GM18909 (cell line): Measurements from ENCODE around the gene SLC35A4.
"Not testable (repeated sequence)": the region's sequence is repeated elsewhere in the genome, so short reads cannot be mapped to it uniquely, and the experiment has no call there.

Source experiments
- ATAC-seq: cut with Tn5 transposase; IDR thresholded peaks from one replicate; pipeline ENCODE4 v1.9.1; 2021; ENCODE audit warnings: mild to moderate bottlenecking; ENCODE audit not compliant: unreplicated experiment, poor library complexity

Gene SLC35A4

DNA sequence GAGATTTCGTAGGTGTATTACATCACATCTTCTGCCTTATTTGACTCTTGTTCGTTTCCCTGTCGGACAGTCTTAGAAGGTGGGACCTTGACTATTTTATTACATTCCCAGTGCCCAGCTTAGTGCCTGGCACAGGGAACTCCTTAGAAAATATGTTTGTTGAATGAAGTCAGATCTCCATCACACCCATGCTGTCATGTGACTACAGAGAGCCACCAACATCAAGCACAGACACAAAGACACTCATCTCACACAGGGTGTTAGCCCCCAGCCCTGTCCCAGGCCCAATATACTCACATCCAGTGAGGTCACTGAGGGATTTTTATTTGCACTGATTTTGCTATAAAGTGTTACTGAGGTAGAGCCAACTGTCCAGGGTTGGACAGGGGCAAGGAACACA is 6.7 kb upstream of the SLC35A4 start:
- no peak for ATAC-seq

DNA sequence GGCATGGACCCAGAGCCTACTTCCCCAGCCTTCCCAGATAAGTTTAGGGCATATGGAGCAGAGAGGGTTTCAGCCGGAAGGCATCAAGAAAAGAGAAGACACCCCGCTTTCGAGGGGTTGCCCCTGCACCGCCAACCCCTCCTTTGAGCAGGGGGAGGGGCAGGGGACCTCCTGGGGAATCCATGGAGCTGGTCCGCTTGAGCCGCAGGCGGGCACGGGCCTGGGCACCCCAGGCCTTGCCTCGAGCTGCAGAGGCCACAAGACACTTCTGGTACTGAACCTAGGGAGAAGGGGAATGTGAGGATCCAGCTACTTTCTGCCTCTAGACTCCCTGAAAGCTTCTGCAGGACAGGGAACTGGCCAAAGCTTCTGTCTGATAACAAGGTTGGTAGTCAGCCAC is 6.1 kb upstream of the SLC35A4 start:
- no peak for ATAC-seq

- no peak for ATAC-seq
Observed at GRCh38 chr5:140560227-140560626, 4.4 kb upstream of the SLC35A4 start.

GRCh38 chr5:140561753-140562523 is 2.7 kb upstream of the SLC35A4 start:
- ATAC-seq = no peak

GRCh38 chr5:140563596-140563995 is 1.0 kb upstream of the SLC35A4 start:
- ATAC-seq = no peak

- peak; percentile 10 for ATAC-seq
Observed at GRCh38 chr5:140565024-140565779, 574 bp downstream of the SLC35A4 start.

- ATAC-seq = no peak
Observed at GRCh38 chr5:140565780-140566095, 1.1 kb downstream of the SLC35A4 start.

DNA sequence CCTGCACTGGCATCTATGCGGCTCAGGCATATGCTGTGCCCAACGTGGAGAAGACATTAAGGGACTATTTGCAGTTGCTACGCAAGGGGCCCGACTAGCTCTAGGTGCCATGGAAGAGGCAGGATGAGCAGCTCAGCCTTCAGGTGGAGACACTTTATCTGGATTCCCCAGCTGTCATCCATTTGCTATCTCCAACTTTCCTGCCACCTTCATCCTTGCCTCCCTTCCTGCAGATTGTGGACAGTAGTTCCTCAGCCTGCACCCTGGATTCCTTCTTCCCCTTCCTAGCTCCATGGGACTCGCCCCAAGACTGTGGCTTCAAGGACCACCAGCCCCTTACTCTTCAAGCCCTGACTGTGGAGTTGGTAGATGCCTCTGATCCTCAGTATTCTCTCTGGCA is 2.0 kb downstream of the SLC35A4 start:
- no peak for ATAC-seq

DNA sequence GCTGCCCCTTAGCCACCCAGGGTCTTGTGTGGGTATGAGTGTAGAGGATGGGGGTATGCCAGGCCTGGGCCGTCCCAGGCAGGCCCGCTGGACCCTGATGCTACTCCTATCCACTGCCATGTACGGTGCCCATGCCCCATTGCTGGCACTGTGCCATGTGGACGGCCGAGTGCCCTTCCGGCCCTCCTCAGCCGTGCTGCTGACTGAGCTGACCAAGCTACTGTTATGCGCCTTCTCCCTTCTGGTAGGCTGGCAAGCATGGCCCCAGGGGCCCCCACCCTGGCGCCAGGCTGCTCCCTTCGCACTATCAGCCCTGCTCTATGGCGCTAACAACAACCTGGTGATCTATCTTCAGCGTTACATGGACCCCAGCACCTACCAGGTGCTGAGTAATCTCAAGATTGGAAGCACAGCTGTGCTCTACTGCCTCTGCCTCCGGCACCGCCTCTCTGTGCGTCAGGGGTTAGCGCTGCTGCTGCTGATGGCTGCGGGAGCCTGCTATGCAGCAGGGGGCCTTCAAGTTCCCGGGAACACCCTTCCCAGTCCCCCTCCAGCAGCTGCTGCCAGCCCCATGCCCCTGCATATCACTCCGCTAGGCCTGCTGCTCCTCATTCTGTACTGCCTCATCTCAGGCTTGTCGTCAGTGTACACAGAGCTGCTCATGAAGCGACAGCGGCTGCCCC is 2.6 kb downstream of the SLC35A4 start:
- ATAC-seq = no peak

DNA sequence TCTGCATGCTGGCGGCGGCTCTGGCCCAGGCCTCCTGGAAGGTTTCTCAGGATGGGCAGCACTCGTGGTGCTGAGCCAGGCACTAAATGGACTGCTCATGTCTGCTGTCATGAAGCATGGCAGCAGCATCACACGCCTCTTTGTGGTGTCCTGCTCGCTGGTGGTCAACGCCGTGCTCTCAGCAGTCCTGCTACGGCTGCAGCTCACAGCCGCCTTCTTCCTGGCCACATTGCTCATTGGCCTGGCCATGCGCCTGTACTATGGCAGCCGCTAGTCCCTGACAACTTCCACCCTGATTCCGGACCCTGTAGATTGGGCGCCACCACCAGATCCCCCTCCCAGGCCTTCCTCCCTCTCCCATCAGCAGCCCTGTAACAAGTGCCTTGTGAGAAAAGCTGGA is 3.2 kb downstream of the SLC35A4 start:
- no peak for ATAC-seq

- no peak for ATAC-seq
Observed at GRCh38 chr5:140568443-140569063, 3.9 kb downstream of the SLC35A4 start.

GRCh38 chr5:140569197-140569596 is 4.6 kb downstream of the SLC35A4 start:
- peak; percentile 28 for ATAC-seq

DNA sequence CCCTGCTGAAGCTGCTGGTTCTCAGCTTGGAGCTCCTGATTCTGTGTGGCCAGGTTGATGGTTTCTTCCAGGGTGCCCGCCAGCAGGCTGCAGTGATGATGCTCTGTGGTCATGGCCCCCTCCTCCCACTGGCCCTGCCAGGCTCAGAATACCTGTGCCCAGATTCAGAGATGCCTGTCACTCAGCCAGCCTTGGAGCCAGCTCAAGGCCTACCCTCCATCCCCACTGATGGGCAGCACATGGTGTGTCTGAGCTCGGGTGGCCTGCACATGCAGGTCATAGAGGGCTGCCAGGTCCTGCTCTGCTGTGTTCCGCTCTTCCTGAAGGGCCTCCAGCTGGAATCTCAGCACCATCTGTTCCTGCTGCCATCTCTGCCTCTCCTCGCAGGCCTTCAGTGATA is 5.4 kb downstream of the SLC35A4 start:
- no peak for ATAC-seq

DNA sequence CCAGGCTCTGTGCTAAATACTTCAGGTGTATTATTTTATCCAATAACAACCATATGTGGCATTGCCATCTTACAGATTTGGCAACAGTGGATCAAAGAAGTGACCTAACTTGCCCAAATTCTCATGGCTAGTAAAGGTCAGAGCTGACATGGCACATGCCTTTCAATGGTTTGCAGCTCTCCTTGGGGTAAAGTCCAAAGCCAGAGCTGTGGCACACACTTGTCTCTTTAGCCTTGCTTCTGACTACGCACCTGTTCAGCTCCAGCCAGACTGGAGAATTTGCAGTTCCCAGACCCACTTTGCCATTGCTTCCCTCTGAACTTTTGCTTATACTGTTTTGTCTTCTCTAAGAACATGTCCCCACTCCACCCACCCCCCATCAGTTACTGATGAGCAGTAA is 5.9 kb downstream of the SLC35A4 start:
- no peak for ATAC-seq

GRCh38 chr5:140571105-140571504 is 6.5 kb downstream of the SLC35A4 start:
- no peak for ATAC-seq

DNA sequence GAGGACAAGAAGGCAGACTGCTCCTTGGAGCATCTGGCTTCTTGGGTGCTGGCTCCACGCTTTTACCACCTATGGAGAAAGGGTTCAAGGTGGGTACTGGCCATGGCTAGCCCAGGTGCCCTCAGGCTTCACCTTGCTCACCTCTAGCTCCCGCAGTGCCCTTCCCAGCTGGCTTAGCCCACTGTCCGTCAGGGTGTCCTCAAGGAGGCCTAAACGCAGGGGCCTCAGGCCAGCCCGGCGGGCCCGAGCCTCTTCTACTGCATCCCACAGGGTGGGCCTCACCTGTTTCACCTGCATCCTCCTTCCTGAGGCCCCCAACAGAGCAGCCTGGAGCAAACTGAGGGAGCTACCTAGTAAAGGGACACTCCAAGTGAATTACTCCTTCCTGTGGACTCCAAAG is 9.1 kb downstream of the SLC35A4 start:
- no peak for ATAC-seq

DNA sequence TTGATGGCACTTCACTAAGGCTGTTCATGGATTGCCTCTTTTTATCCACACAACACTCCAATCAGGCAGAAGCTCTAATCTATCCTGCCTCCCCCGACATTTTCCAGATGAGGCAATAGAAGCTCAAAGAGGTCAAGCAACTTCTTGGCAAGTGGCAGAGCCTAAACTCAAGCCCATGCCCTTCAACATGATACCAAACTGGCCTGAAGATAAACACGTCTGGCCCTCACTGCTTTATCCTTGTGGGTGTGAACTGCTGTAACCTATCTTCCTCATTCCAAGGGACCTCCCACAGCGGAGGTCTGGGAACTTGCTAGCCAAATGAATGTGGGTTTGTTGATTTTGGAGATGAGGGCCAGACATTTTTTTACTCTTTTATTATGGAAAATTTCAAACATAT is 9.5 kb downstream of the SLC35A4 start:
- no peak for ATAC-seq

DNA sequence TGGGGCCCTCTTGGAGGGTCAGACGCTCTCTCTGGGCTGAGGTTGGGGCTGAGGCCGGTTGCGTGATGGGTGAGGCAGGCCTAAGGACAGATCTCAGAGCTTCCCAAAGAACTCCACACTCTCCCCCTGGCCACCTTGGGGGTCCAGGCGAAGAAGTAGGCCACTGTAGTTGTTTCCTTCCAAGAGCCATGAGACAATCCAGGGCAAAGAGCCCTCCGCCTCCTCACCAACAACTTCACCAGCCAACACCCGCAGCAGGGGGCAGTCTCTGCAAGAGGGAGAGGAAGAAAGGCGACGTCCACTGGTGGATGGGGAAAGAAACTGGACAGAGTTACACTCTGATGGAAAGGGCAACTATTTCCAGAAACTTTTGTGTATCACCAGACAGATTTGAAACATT is 10.7 kb downstream of the SLC35A4 start:
- no peak for ATAC-seq

DNA sequence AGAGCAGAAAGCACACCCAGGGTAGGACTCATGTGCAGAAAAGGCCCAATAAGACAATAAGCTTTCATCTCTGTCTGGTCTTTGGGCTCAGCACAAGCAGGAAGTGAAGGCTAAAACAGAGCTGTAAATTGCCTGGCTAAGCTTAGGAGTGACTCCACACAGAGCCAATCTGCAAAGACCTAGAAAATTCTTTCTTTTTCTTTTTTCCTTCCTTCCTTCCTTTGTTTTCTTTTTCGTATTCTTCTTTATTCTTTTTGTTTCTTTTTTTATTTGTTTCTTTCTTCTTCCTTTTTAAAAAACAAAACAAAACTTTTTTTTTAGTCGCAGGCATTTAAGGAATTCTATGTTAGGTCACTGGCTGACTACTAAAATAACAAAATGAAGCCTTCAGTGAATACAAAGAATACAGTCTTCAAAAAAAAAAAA is 12.2 kb downstream of the SLC35A4 start:
- no peak for ATAC-seq

GRCh38 chr5:140579188-140579747 is 14.6 kb downstream of the SLC35A4 start:
- ATAC-seq = not testable (repeated sequence)

GRCh38 chr5:140587495-140587894 is 22.9 kb downstream of the SLC35A4 start:
- ATAC-seq = no peak
